Adrenal gland (tissue), 12 donors: Measurements from ENCODE around the gene DSE. TPM values are rescaled to one million over a fixed set of nuclear protein-coding genes. Genes with fewer than 3 reads are reported as not detected.

ENCODE experiments used
- DNase-seq, 7 donors: peaks; one replicate each; pipeline ENCODE4 v3.0.0-alpha.2; 2019 to 2020
- H3K27ac ChIP-seq, 5 donors: fragments of 200-600 bp; sonication (generic) in 4 of 5; 1 replicate in 3 of 5; 2 replicates in 2 of 5; pipeline versions ENCODE4 v1.5.1 to v1.8.0; 2016 to 2020; ENCODE audit warnings: mild to moderate bottlenecking in 1 of 5
- H3K27me3 ChIP-seq: fragments of 200-600 bp; 2 replicates; pipeline ENCODE4 v1.8.0; 2021
- H3K36me3 ChIP-seq, 2 donors: fragments of 200-600 bp; replicated peaks in 1 of 2; 1 replicate in 1 of 2; 2 replicates in 1 of 2; pipeline versions ENCODE4 v1.5.1 to v1.8.0; 2018 to 2022
- H3K4me1 ChIP-seq, 2 donors: fragments of 200-600 bp; replicated peaks in 1 of 2; 1 replicate in 1 of 2; 2 replicates in 1 of 2; pipeline versions ENCODE4 v1.5.1 to v1.8.0; 2018 to 2021
- H3K4me3 ChIP-seq, 4 donors: fragments of 200-600 bp; sonication (generic) in 3 of 4; one replicate each; pipeline ENCODE4 v1.5.1; 2016 to 2018
- H3K9me3 ChIP-seq, 3 donors: fragments of 200-600 bp; sonication (generic) in 1 of 3; replicated peaks in 1 of 3; 1 replicate in 2 of 3; 2 replicates in 1 of 3; pipeline versions ENCODE4 v1.5.1 to v1.8.0; 2016 to 2021
- CTCF ChIP-seq, 6 experiments: fragments of 450-650 bp in 4 of 6; fragments of 200-600 bp in 2 of 6; sonication (generic) in 1 of 6; IDR thresholded peaks; 1 replicate in 5 of 6; 2 replicates in 1 of 6; pipeline versions ENCODE4 v1.5.1 to v1.8.0; 2016 to 2021; ENCODE audit warnings: antibody characterized with exemption in 6 of 6, mild to moderate bottlenecking in 2 of 6, moderate library complexity in 1 of 6
- POLR2A ChIP-seq, 2 donors: fragments of 450-650 bp; IDR thresholded peaks; one replicate each; pipeline ENCODE4 v1.6.1; 2017; ENCODE audit warnings: antibody characterized with exemption in 2 of 2, mild to moderate bottlenecking in 2 of 2, moderate library complexity in 1 of 2
- WGBS, 4 donors: extraction: QIAGEN DNeasy Blood & Tissue Kit in 2 of 4; methylation state at CpG; one replicate each; pipeline versions ENCODE4 v1.1.5 to v1.1.7; 2013 to 2017; 5-methylcytosine and 5-hydroxymethylcytosine counted together
- intact Hi-C, 2 donors: fragments of 100-400 bp; cut with DNase I; formaldehyde crosslinking; loops; one replicate each; pipeline versions ENCODE4 v1.14.1 to v1.15.0; 2022 to 2023
- polyA plus RNA-seq, 3 donors: library from polyadenylated mRNA; stranded (reverse); fragments of 200-250 nt in 2 of 3; fragments of 350-450 nt in 1 of 3; fragmentation: Illumina TruSeq in 1 of 3; extraction: RNeasy Lipid Tissue Mini Kit (QIAGEN cat#74804) in 1 of 3; gene quantifications; one replicate each; pipeline ENCODE4 v1.2.3, GENCODE V29; 2013 to 2014
- total RNA-seq, 9 donors: library from RNA; depleted of rRNA in 4 of 9; stranded (reverse); fragments of >200 nt in 4 of 9; fragments of 120-200 nt in 1 of 9; fragmentation: NEBNext Ultra II Directional in 1 of 9; extraction: Animal tissue kit (Norgen Biotek cat#: 25700) in 1 of 9; gene quantifications; one replicate each; pipeline versions ENCODE4 v1.1.0 to v1.2.4, GENCODE V29; 2013 to 2023
- donor health status: healthy with polysubstance abuse.
- donor health status: Bipolar disorder and iron deficiency.
- donor health status: DM: yes; HTN: yes; CAD: no.
- donor health status: DM: no; HTN: no; CAD: no.
- donor health status: DM: no; HTN: no; CAD: no.
- donor health status: DM: yes; HTN: yes; CAD: no.

Gene DSE
- total and polyA plus RNA-seq, 12 donors: 7.7 to 67.4 (median 35.0) TPM

GRCh38 chr6:116385921-116386320 lies 15.2 kb downstream of the DSE start:
- peaks cover 14 to 51% of the 10 kb centered on the region in 2 donors for H3K4me1 ChIP-seq
- no peak for DNase-seq
- no peaks in the 10 kb centered on the region for H3K36me3 ChIP-seq
- H3K9me3 ChIP-seq: no peaks in the 10 kb centered on the region
- intact Hi-C loops: no loop called here
- H3K27me3 ChIP-seq: no peaks in the 10 kb centered on the region
- TF ChIP-seq POLR2A (IDR thresholded peaks at IDR 0.05): no peak
- TF ChIP-seq CTCF (IDR thresholded peaks at IDR 0.05): no peak
- H3K27ac ChIP-seq: peak overlapping the region in 3 of 5 donors; percentile 0 to 66 (median 6)
- no peak overlapping the region for H3K4me3 ChIP-seq

GRCh38 chr6:116386581-116387299 lies 16.0 kb downstream of the DSE start:
- intact Hi-C loops: no loop called here

GRCh38 chr6:116387374-116387773 lies 16.6 kb downstream of the DSE start:
- intact Hi-C loops: no loop called here
- Histone ChIP-seq H3K4me1 (peaks cover 14 to 57% of the 10 kb centered on the region in 2 donors), H3K27me3 (no peaks in the 10 kb centered on the region), H3K4me3 (no peak overlapping the region), H3K36me3 (no peaks in the 10 kb centered on the region), H3K9me3 (no peaks in the 10 kb centered on the region), H3K27ac (peak overlapping the region in 2 of 5 donors; percentile 30 to 66)
- TF ChIP-seq CTCF (IDR thresholded peaks at IDR 0.05) (no peak), POLR2A (IDR thresholded peaks at IDR 0.05) (no peak)
- 74 to 81% (median 77%) methylated on average over 3 of the region's 3 CpGs for WGBS, 4 donors
- peak in 1 of 7 donors; percentile 17 for DNase-seq

More at GRCh38 chr6:116386581-116387299, 16.0 kb downstream of the DSE start:
- no peak for DNase-seq
- TF ChIP-seq POLR2A (IDR thresholded peaks at IDR 0.05) (no peak), CTCF (IDR thresholded peaks at IDR 0.05) (no peak)
- Histone ChIP-seq H3K27me3 (no peaks in the 10 kb centered on the region), H3K9me3 (no peaks in the 10 kb centered on the region), H3K27ac (peak overlapping the region in 3 of 5 donors; percentile 0 to 66 (median 6)), H3K4me3 (no peak overlapping the region), H3K4me1 (peaks cover 14 to 53% of the 10 kb centered on the region in 2 donors), H3K36me3 (no peaks in the 10 kb centered on the region)
- whole genome bisulfite sequencing, 4 donors: 37 to 45% (median 40%) methylated on average over 4 of the region's 4 CpGs

GRCh38 chr6:116388924-116389323 lies 18.2 kb downstream of the DSE start:
- intact Hi-C loops: no loop called here
- Histone ChIP-seq H3K36me3 (no peaks in the 10 kb centered on the region), H3K4me1 (peaks cover 14 to 69% of the 10 kb centered on the region in 2 donors), H3K9me3 (no peaks in the 10 kb centered on the region), H3K4me3 (no peak overlapping the region), H3K27me3 (no peaks in the 10 kb centered on the region), H3K27ac (peak overlapping the region in 2 of 5 donors; percentile 28 to 35)
- no peak for DNase-seq
- WGBS, 4 donors: 58 to 71% (median 62%) methylated on average over 3 of the region's 3 CpGs
- TF ChIP-seq POLR2A (IDR thresholded peaks at IDR 0.05) (no peak), CTCF (IDR thresholded peaks at IDR 0.05) (no peak)
